GM18907 (cell line): ENCODE results near the gene TSTD2.

Experiments
- ATAC-seq: cut with Tn5 transposase; IDR thresholded peaks from one replicate; pipeline ENCODE4 v1.9.1; 2021; ENCODE audit warnings: mild to moderate bottlenecking, moderate library complexity; ENCODE audit not compliant: unreplicated experiment

TSTD2 gene

GRCh38 chr9:97565262-97565661 is 67.9 kb downstream of the TSTD2 start:
- ATAC-seq = no peak

GRCh38 chr9:97564291-97565175 is 68.6 kb downstream of the TSTD2 start:
- no peak for ATAC-seq

GRCh38 chr9:97563458-97564135 is 69.6 kb downstream of the TSTD2 start:
- no peak for ATAC-seq

- ATAC-seq = no peak
Measured at GRCh38 chr9:97562542-97562941, 70.6 kb downstream of the TSTD2 start.

GRCh38 chr9:97561501-97561900 is 71.7 kb downstream of the TSTD2 start:
- ATAC-seq = no peak

- ATAC-seq = no peak
Measured at GRCh38 chr9:97560851-97561250, 72.3 kb downstream of the TSTD2 start.

- ATAC-seq = no peak
Measured at GRCh38 chr9:97560154-97560553, 73.0 kb downstream of the TSTD2 start.

GRCh38 chr9:97559111-97559514 is 74.1 kb downstream of the TSTD2 start:
- peak; percentile 52 for ATAC-seq

- ATAC-seq = peak; percentile 33
Measured at GRCh38 chr9:97558701-97559101, 74.5 kb downstream of the TSTD2 start.

GRCh38 chr9:97557606-97558095 is 75.5 kb downstream of the TSTD2 start:
- ATAC-seq = no peak

- no peak for ATAC-seq
Measured at GRCh38 chr9:97556721-97557605, 76.2 kb downstream of the TSTD2 start.

- ATAC-seq = no peak
Measured at GRCh38 chr9:97556036-97556720, 77.0 kb downstream of the TSTD2 start.

- ATAC-seq = no peak
Measured at GRCh38 chr9:97555164-97555563, 78.0 kb downstream of the TSTD2 start.

- no peak for ATAC-seq
Measured at GRCh38 chr9:97554566-97555075, 78.5 kb downstream of the TSTD2 start.

GRCh38 chr9:97553841-97554240 is 79.3 kb downstream of the TSTD2 start:
- no peak for ATAC-seq

GRCh38 chr9:97553141-97553540 is 80.0 kb downstream of the TSTD2 start:
- ATAC-seq = no peak

GRCh38 chr9:97551308-97551707 is 81.9 kb downstream of the TSTD2 start:
- no peak for ATAC-seq

- no peak for ATAC-seq
Measured at GRCh38 chr9:97550386-97550785, 82.8 kb downstream of the TSTD2 start.
